A549 (cell line): ENCODE results near the gene ENOX2.

Source experiments
- ATOH8 ChIP-seq: fragments of 250-450 bp; sonication (Bioruptor Pico); IDR thresholded peaks from 2 replicates; pipeline ENCODE4 v1.5.0; 2020; ENCODE audit warnings: low read depth, mild to moderate bottlenecking, moderate library complexity
- CHD2 ChIP-seq: fragments of 150-350 bp; IDR thresholded peaks from 2 replicates; pipeline ENCODE4 v1.6.1; 2014; ENCODE audit warnings: low read length; ENCODE audit not compliant: partially characterized antibody
- CTCF ChIP-seq: fragments of >200 bp; sonication (Bioruptor Twin); formaldehyde crosslinking; IDR thresholded peaks from 3 replicates; pipeline ENCODE4 v1.5.1; 2016
- GATA3 ChIP-seq: IDR thresholded peaks from 2 replicates; pipeline ENCODE4 v1.6.1; 2012; ENCODE audit warnings: borderline replicate concordance
- KDM5A ChIP-seq: fragments of 200-600 bp; sonication (generic); IDR thresholded peaks from 2 replicates; pipeline ENCODE4 v1.6.1; 2016; ENCODE audit warnings: antibody characterized with exemption, mild to moderate bottlenecking
- POLR2A ChIP-seq: IDR thresholded peaks from 2 replicates; pipeline ENCODE4 v1.6.1; 2012; ENCODE audit warnings: mild to moderate bottlenecking, low read length
- SMC3 ChIP-seq: fragments of >200 bp; sonication (Bioruptor Twin); formaldehyde crosslinking; IDR thresholded peaks from 3 replicates; pipeline ENCODE4 v1.6.1; 2018; ENCODE audit warnings: inconsistent platforms

- no peak for TF ChIP-seq CTCF
- no peak for TF ChIP-seq CHD2
- TF ChIP-seq ATOH8 (CRISPR knock-in tag) = no peak
- TF ChIP-seq SMC3 = no peak
- TF ChIP-seq POLR2A = no peak
- TF ChIP-seq GATA3 = no peak
- no peak for TF ChIP-seq KDM5A
Measured at GRCh38 chrX:130869239-130869638, 33.8 kb downstream of the ENOX2 start.
